Measurements from ENCODE around the gene SYNPO2. TPM values are rescaled to one million over a fixed set of nuclear protein-coding genes. Genes with fewer than 3 reads are reported as not detected.

The SYNPO2 gene
- total RNA-seq, 3 donors from 2014 or later (not counting 1 experiment from before 2014, with no cell fraction given): 0.18 to 0.85 (median 0.56) TPM

GRCh38 chr4:119068529-119068962 lies 179.9 kb downstream of the SYNPO2 start:
- Mint-ChIP-seq H3K4me3 (no peak overlapping the region), H3K27ac (no peak overlapping the region), H3K27me3 (ENCODE audit: low read depth in 2 of 2) (peaks cover 7% of the 10 kb centered on the region in 2 donors), H3K4me1 (no peaks in the 10 kb centered on the region), H3K36me3 (no peaks in the 10 kb centered on the region), H3K9me3 (peaks cover 0 to 3% of the 10 kb centered on the region in 2 donors)
- TF ChIP-seq, protein P1, sequence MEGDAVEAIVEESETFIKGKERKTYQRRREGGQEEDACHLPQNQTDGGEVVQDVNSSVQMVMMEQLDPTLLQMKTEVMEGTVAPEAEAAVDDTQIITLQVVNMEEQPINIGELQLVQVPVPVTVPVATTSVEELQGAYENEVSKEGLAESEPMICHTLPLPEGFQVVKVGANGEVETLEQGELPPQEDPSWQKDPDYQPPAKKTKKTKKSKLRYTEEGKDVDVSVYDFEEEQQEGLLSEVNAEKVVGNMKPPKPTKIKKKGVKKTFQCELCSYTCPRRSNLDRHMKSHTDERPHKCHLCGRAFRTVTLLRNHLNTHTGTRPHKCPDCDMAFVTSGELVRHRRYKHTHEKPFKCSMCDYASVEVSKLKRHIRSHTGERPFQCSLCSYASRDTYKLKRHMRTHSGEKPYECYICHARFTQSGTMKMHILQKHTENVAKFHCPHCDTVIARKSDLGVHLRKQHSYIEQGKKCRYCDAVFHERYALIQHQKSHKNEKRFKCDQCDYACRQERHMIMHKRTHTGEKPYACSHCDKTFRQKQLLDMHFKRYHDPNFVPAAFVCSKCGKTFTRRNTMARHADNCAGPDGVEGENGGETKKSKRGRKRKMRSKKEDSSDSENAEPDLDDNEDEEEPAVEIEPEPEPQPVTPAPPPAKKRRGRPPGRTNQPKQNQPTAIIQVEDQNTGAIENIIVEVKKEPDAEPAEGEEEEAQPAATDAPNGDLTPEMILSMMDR (IDR thresholded peaks at IDR 0.05): no peak
- ATAC-seq: no peak
- no peaks in the 10 kb centered on the region for H3K27me3 ChIP-seq (ENCODE audit: control insufficient read depth, insufficient read depth, low read length)
- WGBS (ENCODE audit: insufficient coverage): 61% methylated on average over 2 of the region's 3 CpGs
- no peak overlapping the region for H3K4me3 ChIP-seq (ENCODE audit: low read length)
- intact Hi-C loops (cut with micrococcal nuclease): no loop called here
- no peak for DNase-seq
- H3K9me3 ChIP-seq (ENCODE audit: control insufficient read depth, insufficient read depth, low read length): no peaks in the 10 kb centered on the region
- no peak overlapping the region for H3K27ac ChIP-seq (ENCODE audit: low read length)
- no peaks in the 10 kb centered on the region for H3K36me3 ChIP-seq (ENCODE audit: control insufficient read depth, insufficient read depth, low read length)
- no peaks in the 10 kb centered on the region for H3K4me1 ChIP-seq (ENCODE audit: control insufficient read depth, insufficient read depth, low read length)

- no peaks in the 10 kb centered on the region for H3K9me3 ChIP-seq (ENCODE audit: control insufficient read depth, insufficient read depth, low read length)
- no peak for ATAC-seq
- TF ChIP-seq, protein P1 (IDR thresholded peaks at IDR 0.05): no peak
- DNase-seq: no peak
- no peaks in the 10 kb centered on the region for H3K27me3 ChIP-seq (ENCODE audit: control insufficient read depth, insufficient read depth, low read length)
- H3K27me3 Mint-ChIP-seq (ENCODE audit: low read depth in 2 of 2): no peaks in the 10 kb centered on the region
- 79% methylated on average over 3 of the region's 4 CpGs for WGBS (ENCODE audit: insufficient coverage)
- no peaks in the 10 kb centered on the region for H3K36me3 Mint-ChIP-seq
- no peak overlapping the region for H3K4me3 Mint-ChIP-seq
- H3K4me3 ChIP-seq (ENCODE audit: low read length): no peak overlapping the region
- H3K27ac ChIP-seq (ENCODE audit: low read length): no peak overlapping the region
- no peak overlapping the region for H3K27ac Mint-ChIP-seq
- intact Hi-C loops (cut with micrococcal nuclease): no loop called here
- H3K4me1 Mint-ChIP-seq: no peaks in the 10 kb centered on the region
- peaks cover 0 to 3% of the 10 kb centered on the region in 2 donors for H3K9me3 Mint-ChIP-seq
- no peaks in the 10 kb centered on the region for H3K4me1 ChIP-seq (ENCODE audit: control insufficient read depth, insufficient read depth, low read length)
- no peaks in the 10 kb centered on the region for H3K36me3 ChIP-seq (ENCODE audit: control insufficient read depth, insufficient read depth, low read length)
Measured at GRCh38 chr4:119070301-119070700, 181.6 kb downstream of the SYNPO2 start.

- H3K4me3 Mint-ChIP-seq: no peak overlapping the region
- Histone ChIP-seq H3K36me3 (ENCODE audit: control insufficient read depth, insufficient read depth, low read length) (no peaks in the 10 kb centered on the region), H3K4me3 (ENCODE audit: low read length) (no peak overlapping the region), H3K27ac (ENCODE audit: low read length) (no peak overlapping the region), H3K9me3 (ENCODE audit: control insufficient read depth, insufficient read depth, low read length) (no peaks in the 10 kb centered on the region), H3K27me3 (ENCODE audit: control insufficient read depth, insufficient read depth, low read length) (no peaks in the 10 kb centered on the region), H3K4me1 (ENCODE audit: control insufficient read depth, insufficient read depth, low read length) (no peaks in the 10 kb centered on the region)
- WGBS (ENCODE audit: insufficient coverage): 100% methylated on average over 1 of the region's 2 CpGs
- H3K27me3 Mint-ChIP-seq (ENCODE audit: low read depth in 2 of 2): peaks cover 0 to 6% of the 10 kb centered on the region in 2 donors
- ATAC-seq: no peak
- TF ChIP-seq, protein P1 (IDR thresholded peaks at IDR 0.05): no peak
- intact Hi-C loops (cut with micrococcal nuclease): no loop called here
- peaks cover 2% of the 10 kb centered on the region in 2 donors for H3K9me3 Mint-ChIP-seq
- DNase-seq: no peak
- H3K36me3 Mint-ChIP-seq: no peaks in the 10 kb centered on the region
- no peak overlapping the region for H3K27ac Mint-ChIP-seq
- H3K4me1 Mint-ChIP-seq: no peaks in the 10 kb centered on the region
Measured at GRCh38 chr4:119080721-119081541, 192.3 kb downstream of the SYNPO2 start.

DNA sequence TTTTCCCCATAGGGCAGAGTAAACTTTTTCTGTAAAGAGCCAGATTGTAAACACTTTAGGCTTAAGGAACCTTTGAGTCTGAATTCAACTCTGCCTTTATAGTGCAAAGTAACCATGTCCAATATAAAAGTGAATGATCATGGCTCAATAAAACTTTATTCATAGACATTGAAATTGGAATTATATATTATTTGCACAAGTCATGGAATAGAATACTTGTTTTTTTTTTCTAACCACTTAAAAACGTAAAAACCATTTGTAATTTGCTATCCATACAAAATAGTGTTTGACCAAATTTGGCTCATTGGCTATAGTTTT lies 192.8 kb downstream of the SYNPO2 start:
- H3K27ac Mint-ChIP-seq: no peak overlapping the region
- Histone ChIP-seq H3K4me3 (ENCODE audit: low read length) (no peak overlapping the region), H3K9me3 (ENCODE audit: control insufficient read depth, insufficient read depth, low read length) (no peaks in the 10 kb centered on the region), H3K36me3 (ENCODE audit: control insufficient read depth, insufficient read depth, low read length) (no peaks in the 10 kb centered on the region), H3K4me1 (ENCODE audit: control insufficient read depth, insufficient read depth, low read length) (no peaks in the 10 kb centered on the region), H3K27ac (ENCODE audit: low read length) (no peak overlapping the region), H3K27me3 (ENCODE audit: control insufficient read depth, insufficient read depth, low read length) (no peaks in the 10 kb centered on the region)
- whole genome bisulfite sequencing (ENCODE audit: insufficient coverage): no CpG with 5 or more reads among the region's 1 CpG
- no peaks in the 10 kb centered on the region for H3K36me3 Mint-ChIP-seq
- peaks cover 0 to 6% of the 10 kb centered on the region in 2 donors for H3K27me3 Mint-ChIP-seq (ENCODE audit: low read depth in 2 of 2)
- DNase-seq: no peak
- ATAC-seq: no peak
- no peak overlapping the region for H3K4me3 Mint-ChIP-seq
- peaks cover 2% of the 10 kb centered on the region in 2 donors for H3K9me3 Mint-ChIP-seq
- TF ChIP-seq, protein P1 (IDR thresholded peaks at IDR 0.05): no peak
- intact Hi-C loops (cut with micrococcal nuclease): no loop called here
- H3K4me1 Mint-ChIP-seq: no peaks in the 10 kb centered on the region

All from natural killer cell (primary cell).